KMS-11 (cell line): ENCODE measurements around the gene PMP22.

ENCODE experiments used
- H2AFZ ChIP-seq: fragments of 200-600 bp; sonication (generic); 2 replicates; pipeline ENCODE4 v1.6.1; 2016; ENCODE audit warnings: antibody characterized with exemption, mixed run types, low read depth
- H3K27ac ChIP-seq: fragments of 200-600 bp; sonication (generic); 2 replicates; pipeline ENCODE4 v1.6.1; 2016; ENCODE audit warnings: mild to moderate bottlenecking, mixed run types
- H3K27me3 ChIP-seq: fragments of 200-600 bp; sonication (generic); 2 replicates; pipeline ENCODE4 v1.6.1; 2017; ENCODE audit warnings: mild to moderate bottlenecking, low read depth, mixed run types, moderate library complexity; ENCODE audit not compliant: insufficient read depth
- H3K36me3 ChIP-seq: fragments of 200-600 bp; sonication (generic); 2 replicates; pipeline ENCODE4 v1.6.1; 2017; ENCODE audit warnings: mild to moderate bottlenecking, mixed run types; ENCODE audit not compliant: insufficient read depth
- H3K4me1 ChIP-seq: fragments of 200-600 bp; sonication (generic); 2 replicates; pipeline ENCODE4 v1.6.1; 2016; ENCODE audit warnings: mild to moderate bottlenecking, low read depth, mixed run types; ENCODE audit not compliant: poor library complexity, severe bottlenecking
- H3K4me2 ChIP-seq: fragments of 200-600 bp; sonication (generic); 2 replicates; pipeline ENCODE4 v1.7.0; 2016; ENCODE audit warnings: mild to moderate bottlenecking, mixed run types
- H3K4me3 ChIP-seq: fragments of 200-600 bp; sonication (generic); IDR thresholded peaks from 2 replicates; pipeline ENCODE4 v1.6.1; 2017; ENCODE audit warnings: low read depth, low read length, mixed read lengths; ENCODE audit not compliant: insufficient read depth
- H3K79me2 ChIP-seq: fragments of 200-600 bp; sonication (generic); 2 replicates; pipeline ENCODE4 v1.6.1; 2016; ENCODE audit warnings: low read depth, mixed run types; ENCODE audit not compliant: insufficient read depth
- H3K9ac ChIP-seq: fragments of 200-600 bp; sonication (generic); 2 replicates; pipeline ENCODE4 v1.6.1; 2016; ENCODE audit warnings: mild to moderate bottlenecking, mixed run types
- H4K20me1 ChIP-seq: fragments of 200-600 bp; sonication (generic); 2 replicates; pipeline ENCODE4 v1.6.1; 2016; ENCODE audit warnings: mild to moderate bottlenecking, mixed run types; ENCODE audit not compliant: insufficient read depth
- CTCF ChIP-seq: fragments of 200-600 bp; sonication (generic); conservative IDR thresholded peaks from 2 replicates; pipeline ENCODE4 v1.6.1; 2017; ENCODE audit warnings: low read depth, mild to moderate bottlenecking, antibody characterized with exemption, low read length, moderate library complexity, mixed read lengths

Gene PMP22

DNA sequence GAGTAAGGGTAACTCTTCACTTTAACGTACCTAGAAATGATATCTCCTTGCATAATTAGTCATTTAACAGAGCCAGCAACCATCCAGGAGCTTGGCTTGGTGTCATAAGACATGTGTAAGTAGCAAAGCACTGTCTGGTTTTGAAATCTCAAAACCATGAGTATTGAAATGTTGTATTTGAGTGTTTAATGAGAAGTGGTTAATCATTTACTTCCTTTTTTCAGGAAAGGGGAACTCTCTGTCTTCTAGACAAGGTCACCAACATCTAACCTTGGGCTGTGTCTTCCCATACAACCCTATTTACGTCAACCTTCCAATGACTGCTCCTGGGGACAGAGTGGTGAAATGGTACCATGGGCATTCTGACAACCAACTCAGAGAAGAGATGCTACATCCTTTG lies 27.1 kb downstream of the PMP22 start:
- H3K27me3 ChIP-seq: no peaks in the 10 kb centered on the region
- no peak overlapping the region for H2AFZ ChIP-seq
- no peak for TF ChIP-seq CTCF
- no peak overlapping the region for H3K9ac ChIP-seq
- no peaks in the 10 kb centered on the region for H3K79me2 ChIP-seq
- H3K27ac ChIP-seq: no peak overlapping the region
- H3K4me3 ChIP-seq: no peak overlapping the region
- no peak overlapping the region for H3K4me2 ChIP-seq
- H3K36me3 ChIP-seq: no peaks in the 10 kb centered on the region
- H4K20me1 ChIP-seq: no peaks in the 10 kb centered on the region
- H3K4me1 ChIP-seq: no peaks in the 10 kb centered on the region

DNA sequence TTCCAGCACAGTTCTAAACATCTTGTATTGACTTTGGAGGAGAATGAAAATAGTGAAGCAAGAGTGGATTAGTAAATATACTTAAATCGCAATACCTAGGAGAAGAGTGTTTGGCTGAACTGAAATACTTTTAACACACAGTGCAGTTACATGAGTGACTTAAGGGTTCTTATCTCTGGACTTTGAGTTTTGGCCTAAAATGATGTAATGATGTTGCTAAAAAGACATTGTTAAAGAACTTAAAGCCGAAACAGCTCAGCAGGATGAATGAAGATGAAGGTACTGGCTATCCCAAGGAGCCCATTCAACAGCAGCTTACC lies 28.1 kb downstream of the PMP22 start:
- no peak overlapping the region for H3K4me3 ChIP-seq
- no peak overlapping the region for H3K9ac ChIP-seq
- no peak overlapping the region for H3K4me2 ChIP-seq
- H2AFZ ChIP-seq: no peak overlapping the region
- H3K4me1 ChIP-seq: no peaks in the 10 kb centered on the region
- no peaks in the 10 kb centered on the region for H3K27me3 ChIP-seq
- H3K27ac ChIP-seq: no peak overlapping the region
- no peak for TF ChIP-seq CTCF
- no peaks in the 10 kb centered on the region for H4K20me1 ChIP-seq
- H3K36me3 ChIP-seq: no peaks in the 10 kb centered on the region
- no peaks in the 10 kb centered on the region for H3K79me2 ChIP-seq

DNA sequence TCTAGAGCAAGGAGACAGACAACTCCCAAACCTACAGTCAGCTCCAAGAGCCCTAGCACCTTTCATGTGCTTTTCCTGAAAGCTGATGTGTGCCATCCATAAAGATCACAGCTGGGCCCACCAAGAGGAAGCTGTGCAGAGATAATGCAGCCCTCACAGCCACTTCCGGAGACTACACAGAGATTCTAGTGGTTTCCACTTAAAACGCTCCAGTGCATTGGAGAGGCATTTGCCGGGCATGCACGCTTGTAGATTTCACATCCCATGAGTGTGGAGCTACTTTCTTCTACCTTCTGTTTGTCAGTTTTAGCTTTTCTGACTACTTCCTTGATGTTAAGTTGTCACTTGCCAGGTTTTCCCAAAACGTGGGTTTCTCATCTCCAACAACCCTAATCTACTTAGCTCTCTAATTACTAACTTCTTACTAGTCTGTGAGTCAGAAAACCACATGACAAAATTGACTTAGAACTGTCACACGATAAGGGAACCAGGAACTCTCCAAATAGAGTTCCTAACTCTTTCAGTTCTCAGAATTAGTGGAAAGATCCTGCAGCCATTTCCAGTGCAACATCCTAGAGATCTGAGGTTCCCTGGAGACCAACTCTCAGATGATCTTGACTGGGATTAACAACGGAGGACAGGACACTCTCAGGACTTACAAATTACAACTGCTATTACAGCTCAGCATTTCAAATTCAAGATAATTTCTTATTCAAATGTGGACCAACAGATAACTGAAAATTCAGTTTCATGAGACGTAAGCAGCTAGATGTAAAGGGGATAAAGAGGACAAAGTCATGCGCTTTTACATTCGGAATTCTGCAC lies 28.6 kb downstream of the PMP22 start:
- TF ChIP-seq CTCF: no peak
- Histone ChIP-seq H3K9ac (no peak overlapping the region), H3K4me2 (no peak overlapping the region), H3K79me2 (no peaks in the 10 kb centered on the region), H2AFZ (no peak overlapping the region), H3K4me3 (no peak overlapping the region), H4K20me1 (no peaks in the 10 kb centered on the region), H3K36me3 (no peaks in the 10 kb centered on the region), H3K4me1 (no peaks in the 10 kb centered on the region), H3K27ac (no peak overlapping the region), H3K27me3 (no peaks in the 10 kb centered on the region)

DNA sequence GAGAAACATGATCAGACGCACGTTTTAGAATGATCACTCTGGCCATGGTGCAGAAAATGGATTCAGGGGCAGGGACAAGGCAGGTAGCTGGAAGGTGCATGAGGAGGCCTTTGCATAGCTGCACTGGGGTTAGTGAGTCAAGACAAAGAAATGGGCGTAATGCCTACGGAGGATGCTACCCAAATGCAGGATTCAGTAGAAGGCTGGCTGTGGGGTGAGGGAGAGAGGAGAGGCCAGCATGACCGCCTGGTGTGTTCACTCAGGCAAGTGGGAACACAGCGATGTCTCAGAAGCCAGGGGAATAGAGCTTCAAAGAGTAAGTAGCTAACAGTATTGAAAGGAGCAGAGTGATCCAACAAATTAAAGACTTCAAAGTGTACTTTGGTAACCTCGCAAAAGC lies 31.2 kb downstream of the PMP22 start:
- Histone ChIP-seq H4K20me1 (no peaks in the 10 kb centered on the region), H3K36me3 (no peaks in the 10 kb centered on the region), H3K4me3 (no peak overlapping the region), H3K27ac (no peak overlapping the region), H3K9ac (no peak overlapping the region), H3K79me2 (no peaks in the 10 kb centered on the region), H3K27me3 (no peaks in the 10 kb centered on the region), H2AFZ (no peak overlapping the region), H3K4me1 (no peaks in the 10 kb centered on the region), H3K4me2 (no peak overlapping the region)
- TF ChIP-seq CTCF: no peak
